PFSK-1 (cell line): ENCODE results near the gene TPBG.

Experiments used
- FOXP2 ChIP-seq: optimal IDR thresholded peaks from 2 replicates; pipeline ENCODE3; 2011; ENCODE audit warnings: borderline replicate concordance, control low read depth, inconsistent platforms; ENCODE audit not compliant: insufficient read depth; ENCODE audit errors: extremely low read length, extremely low read depth
- POLR2AphosphoS5 ChIP-seq: IDR thresholded peaks from 2 replicates; pipeline ENCODE4 v1.6.1; 2012; ENCODE audit warnings: low read depth, mild to moderate bottlenecking, control low read depth, low read length, moderate library complexity
- REST ChIP-seq, 2 experiments: IDR thresholded peaks; 2 replicates each; pipeline versions ENCODE4 v1.6.1 to v1.8.0; 2011 to 2012; ENCODE audit warnings: low read depth in 2 of 2, low read length in 2 of 2, control low read depth in 1 of 2, inconsistent platforms in 1 of 2, mild to moderate bottlenecking in 1 of 2, moderate library complexity in 1 of 2; ENCODE audit not compliant: insufficient read depth in 1 of 2
- SIN3A ChIP-seq: IDR thresholded peaks from 2 replicates; pipeline ENCODE4 v1.6.1; 2012; ENCODE audit warnings: mild to moderate bottlenecking, low read length, moderate library complexity, borderline replicate concordance; ENCODE audit not compliant: insufficient read depth
- TAF1 ChIP-seq: IDR thresholded peaks from 2 replicates; pipeline ENCODE4 v1.6.1; 2012; ENCODE audit warnings: low read length, control low read depth, borderline replicate concordance; ENCODE audit not compliant: insufficient read depth

Gene TPBG

GRCh38 chr6:82396964-82397751 lies 33.5 kb downstream of the TPBG start:
- no peak for TF ChIP-seq POLR2AphosphoS5
- no peak for TF ChIP-seq SIN3A
- no peak for TF ChIP-seq FOXP2
- no peak for TF ChIP-seq TAF1
- no peak for TF ChIP-seq REST (IDR thresholded peaks at IDR 0.05; ENCODE audit: insufficient read depth in 1 of 2, low read depth in 2 of 2, low read length in 2 of 2)

GRCh38 chr6:82397962-82398692 lies 34.5 kb downstream of the TPBG start:
- TF ChIP-seq POLR2AphosphoS5 (no peak), REST (IDR thresholded peaks at IDR 0.05; ENCODE audit: insufficient read depth in 1 of 2, low read depth in 2 of 2, low read length in 2 of 2) (no peak), SIN3A (no peak), FOXP2 (no peak), TAF1 (no peak)

GRCh38 chr6:82408952-82409431 lies 45.4 kb downstream of the TPBG start:
- TF ChIP-seq FOXP2 (no peak), SIN3A (no peak), REST (IDR thresholded peaks at IDR 0.05; ENCODE audit: insufficient read depth in 1 of 2, low read depth in 2 of 2, low read length in 2 of 2) (no peak), POLR2AphosphoS5 (no peak), TAF1 (no peak)

- TF ChIP-seq REST (IDR thresholded peaks at IDR 0.05; ENCODE audit: insufficient read depth in 1 of 2, low read depth in 2 of 2, low read length in 2 of 2) (no peak), FOXP2 (no peak), TAF1 (no peak), SIN3A (no peak), POLR2AphosphoS5 (no peak)
These were observed 46.6 kb downstream of the TPBG start for GRCh38 chr6:82410151-82410648.
